A549 (cell line): ENCODE results near the gene SCYL1.

Experiments
- CBX2 ChIP-seq: fragments of 200-600 bp; sonication (generic); IDR thresholded peaks from 2 replicates; pipeline ENCODE4 v1.6.1; 2016; ENCODE audit warnings: low read depth, mild to moderate bottlenecking, borderline replicate concordance
- CBX8 ChIP-seq: fragments of 200-600 bp; sonication (generic); IDR thresholded peaks from 2 replicates; pipeline ENCODE4 v1.6.1; 2016
- EP300 ChIP-seq, 2 experiments: fragments of >200 bp; sonication (Bioruptor Twin); formaldehyde crosslinking; IDR thresholded peaks; 2 replicates in 1 of 2; 3 replicates in 1 of 2; pipeline ENCODE4 v1.6.1; 2016 to 2017
- SMC3 ChIP-seq: fragments of >200 bp; sonication (Bioruptor Twin); formaldehyde crosslinking; IDR thresholded peaks from 3 replicates; pipeline ENCODE4 v1.6.1; 2018; ENCODE audit warnings: inconsistent platforms
- TP53 ChIP-seq: fragments of 250-450 bp; sonication (Bioruptor Pico); IDR thresholded peaks from 2 replicates; pipeline ENCODE4 v1.5.0; 2021; ENCODE audit warnings: mild to moderate bottlenecking, moderate library complexity
- TF ChIP-seq, protein P1 (sequence below): IDR thresholded peaks from 2 replicates; pipeline ENCODE4 v1.6.1; 2012

DNA sequence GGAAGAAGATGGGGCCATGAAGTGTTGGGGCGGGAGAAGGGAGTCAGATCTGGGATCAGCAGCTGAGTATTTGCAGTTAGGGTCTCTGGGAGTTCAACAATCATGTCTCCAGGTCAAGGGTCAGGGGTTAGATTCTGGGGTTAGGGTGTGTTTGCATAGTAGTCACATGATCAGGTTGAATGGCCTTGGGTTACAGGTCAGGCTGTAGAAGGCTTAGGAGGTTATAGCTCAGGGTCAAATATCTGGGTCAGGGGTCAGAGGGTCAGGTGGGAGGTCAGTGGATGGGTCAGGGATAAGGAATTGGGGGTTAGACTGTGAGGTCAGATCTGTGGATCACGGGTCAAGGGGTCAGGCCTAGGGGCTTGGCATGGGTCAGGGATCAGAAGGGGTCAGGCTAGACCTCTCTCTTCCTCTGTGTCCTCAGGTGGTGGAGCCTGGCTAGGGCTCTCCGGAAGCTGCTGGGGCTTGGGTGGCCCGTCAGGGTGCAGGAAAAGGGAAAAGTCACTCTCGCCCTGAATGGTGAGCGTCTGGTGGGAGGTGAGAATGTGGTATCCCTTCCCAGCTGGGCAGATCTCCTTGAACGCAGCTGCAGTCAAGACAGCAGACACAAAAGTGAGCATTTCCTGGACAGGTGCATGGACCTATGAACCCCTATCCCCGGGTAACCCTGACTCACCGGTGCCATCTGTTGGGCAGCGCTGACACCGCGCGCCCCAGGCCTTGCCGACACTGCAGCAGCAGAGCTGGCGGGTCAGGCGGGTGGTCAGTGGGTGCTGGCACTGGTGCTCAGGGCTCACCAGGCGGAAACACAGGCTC is 26.9 kb downstream of the SCYL1 start:
- no peak for TF ChIP-seq TP53 (CRISPR knock-in tag)
- TF ChIP-seq, protein P1, sequence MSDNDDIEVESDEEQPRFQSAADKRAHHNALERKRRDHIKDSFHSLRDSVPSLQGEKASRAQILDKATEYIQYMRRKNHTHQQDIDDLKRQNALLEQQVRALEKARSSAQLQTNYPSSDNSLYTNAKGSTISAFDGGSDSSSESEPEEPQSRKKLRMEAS, result 0 out of 2 replicates have a peak, but pooled peaks have one; percentile 36
- TF ChIP-seq SMC3, result peak; percentile 35; the same call in 1 of the 3 replicates
- TF ChIP-seq CBX8, result no peak
- no peak for TF ChIP-seq CBX2
- TF ChIP-seq EP300 (IDR thresholded peaks at IDR 0.05), result no peak
